NB4 (cell line): Measurements from ENCODE around the gene RAB6A.

Experiments
- MYC ChIP-seq: IDR thresholded peaks from 2 replicates; pipeline ENCODE4 v1.6.1; 2011; ENCODE audit warnings: low read depth, low read length
- POLR2A ChIP-seq: IDR thresholded peaks from 2 replicates; pipeline ENCODE4 v1.6.1; 2011; ENCODE audit warnings: mild to moderate bottlenecking; ENCODE audit not compliant: insufficient read length; ENCODE audit errors: extremely low read depth
- TF ChIP-seq, protein P1 (sequence below): IDR thresholded peaks from one replicate; pipeline ENCODE4 v1.5.1; 2012; ENCODE audit warnings: low read depth, low read length
- TF ChIP-seq, protein P2 (sequence below): IDR thresholded peaks from 2 replicates; pipeline ENCODE4 v1.6.1; 2011; ENCODE audit warnings: low read depth, low read length

DNA sequence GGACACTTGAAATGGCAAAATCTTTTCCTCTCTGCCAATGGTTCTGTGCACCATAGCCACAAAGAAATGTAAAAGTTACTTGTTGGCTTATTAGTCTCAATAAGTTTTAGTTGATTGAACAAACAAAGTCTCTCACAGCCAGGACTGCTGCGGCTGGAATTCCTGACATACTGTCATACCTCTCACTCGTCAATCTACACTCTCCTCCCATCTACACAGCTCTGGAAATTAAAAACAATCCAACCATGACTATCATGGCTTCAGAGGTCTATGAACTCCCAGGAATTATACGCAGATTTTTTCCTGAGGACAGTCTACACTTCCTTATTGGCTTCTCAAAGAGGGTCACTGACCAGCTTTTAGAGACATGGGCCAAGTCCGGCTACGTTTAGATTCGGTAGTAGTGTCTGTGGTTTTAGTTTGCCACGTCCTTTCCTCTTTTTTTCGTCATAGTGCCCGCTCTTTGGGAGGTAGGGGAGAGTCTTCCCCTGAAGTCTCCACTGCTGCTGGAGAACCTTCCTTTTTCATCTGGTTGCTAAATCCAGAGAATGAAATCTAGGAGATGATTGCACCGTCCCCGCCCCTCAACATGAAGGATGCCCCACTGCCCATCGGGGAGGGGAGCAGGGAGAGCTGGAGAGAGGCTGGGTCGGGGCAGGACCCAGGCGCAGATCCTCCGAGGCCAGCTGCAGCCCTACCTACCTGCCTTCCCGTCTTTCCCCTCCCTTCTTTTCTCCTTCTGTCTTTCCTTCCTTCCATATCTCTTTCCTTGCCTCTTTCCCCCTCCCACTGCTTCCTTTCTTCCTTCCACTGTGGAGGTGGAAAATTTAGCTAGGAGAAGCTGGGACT lies 115.5 kb downstream of the RAB6A start:
- TF ChIP-seq, protein P1, sequence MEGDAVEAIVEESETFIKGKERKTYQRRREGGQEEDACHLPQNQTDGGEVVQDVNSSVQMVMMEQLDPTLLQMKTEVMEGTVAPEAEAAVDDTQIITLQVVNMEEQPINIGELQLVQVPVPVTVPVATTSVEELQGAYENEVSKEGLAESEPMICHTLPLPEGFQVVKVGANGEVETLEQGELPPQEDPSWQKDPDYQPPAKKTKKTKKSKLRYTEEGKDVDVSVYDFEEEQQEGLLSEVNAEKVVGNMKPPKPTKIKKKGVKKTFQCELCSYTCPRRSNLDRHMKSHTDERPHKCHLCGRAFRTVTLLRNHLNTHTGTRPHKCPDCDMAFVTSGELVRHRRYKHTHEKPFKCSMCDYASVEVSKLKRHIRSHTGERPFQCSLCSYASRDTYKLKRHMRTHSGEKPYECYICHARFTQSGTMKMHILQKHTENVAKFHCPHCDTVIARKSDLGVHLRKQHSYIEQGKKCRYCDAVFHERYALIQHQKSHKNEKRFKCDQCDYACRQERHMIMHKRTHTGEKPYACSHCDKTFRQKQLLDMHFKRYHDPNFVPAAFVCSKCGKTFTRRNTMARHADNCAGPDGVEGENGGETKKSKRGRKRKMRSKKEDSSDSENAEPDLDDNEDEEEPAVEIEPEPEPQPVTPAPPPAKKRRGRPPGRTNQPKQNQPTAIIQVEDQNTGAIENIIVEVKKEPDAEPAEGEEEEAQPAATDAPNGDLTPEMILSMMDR: no peak
- no peak for TF ChIP-seq POLR2A
- TF ChIP-seq, protein P2, sequence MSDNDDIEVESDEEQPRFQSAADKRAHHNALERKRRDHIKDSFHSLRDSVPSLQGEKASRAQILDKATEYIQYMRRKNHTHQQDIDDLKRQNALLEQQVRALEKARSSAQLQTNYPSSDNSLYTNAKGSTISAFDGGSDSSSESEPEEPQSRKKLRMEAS: no peak
- TF ChIP-seq MYC: no peak
